Measurements from ENCODE around the gene RBM22. TPM values are rescaled to one million over a fixed set of nuclear protein-coding genes. Genes with fewer than 3 reads are reported as not detected.
A peak's percentile ranks its signal among the peaks of the same experiment; 100 is the strongest.

RBM22 gene
- total RNA-seq, 1 donor from 2014 or later = 65.8 TPM

GRCh38 chr5:150644514-150644913 is 56.3 kb downstream of the RBM22 start:
- peak overlapping the region; percentile 7 for H3K4me3 Mint-ChIP-seq
- no peaks in the 10 kb centered on the region for H3K9me3 Mint-ChIP-seq
- no peak for DNase-seq (ENCODE audit: extremely low spot score, unreplicated experiment)
- peak overlapping the region; percentile 69 for H3K27ac Mint-ChIP-seq
- peaks cover 54% of the 10 kb centered on the region for H3K4me1 Mint-ChIP-seq (ENCODE audit: unreplicated experiment)
- TF ChIP-seq CTCF (conservative IDR thresholded peaks at IDR 0.05) = no peak
- no peaks in the 10 kb centered on the region for H3K36me3 Mint-ChIP-seq
- H3K27me3 Mint-ChIP-seq = no peaks in the 10 kb centered on the region

- H3K36me3 Mint-ChIP-seq = no peaks in the 10 kb centered on the region
- no peaks in the 10 kb centered on the region for H3K9me3 Mint-ChIP-seq
- DNase-seq (ENCODE audit: extremely low spot score, unreplicated experiment) = no peak
- H3K27me3 Mint-ChIP-seq = no peaks in the 10 kb centered on the region
- TF ChIP-seq CTCF (conservative IDR thresholded peaks at IDR 0.05) = no peak
- peak overlapping the region; percentile 7 for H3K4me3 Mint-ChIP-seq
- peak overlapping the region; percentile 69 for H3K27ac Mint-ChIP-seq
- H3K4me1 Mint-ChIP-seq (ENCODE audit: unreplicated experiment) = peaks cover 58% of the 10 kb centered on the region
These were observed 56.8 kb downstream of the RBM22 start for GRCh38 chr5:150644058-150644457.

- no peak for DNase-seq (ENCODE audit: extremely low spot score, unreplicated experiment)
- H3K27ac Mint-ChIP-seq = no peak overlapping the region
- peaks cover 63% of the 10 kb centered on the region for H3K4me1 Mint-ChIP-seq (ENCODE audit: unreplicated experiment)
- no peak overlapping the region for H3K4me3 Mint-ChIP-seq
- no peak for TF ChIP-seq CTCF (conservative IDR thresholded peaks at IDR 0.05)
- H3K9me3 Mint-ChIP-seq = no peaks in the 10 kb centered on the region
- no peaks in the 10 kb centered on the region for H3K36me3 Mint-ChIP-seq
- H3K27me3 Mint-ChIP-seq = no peaks in the 10 kb centered on the region
These were observed 57.7 kb downstream of the RBM22 start for GRCh38 chr5:150642991-150643710.

DNA sequence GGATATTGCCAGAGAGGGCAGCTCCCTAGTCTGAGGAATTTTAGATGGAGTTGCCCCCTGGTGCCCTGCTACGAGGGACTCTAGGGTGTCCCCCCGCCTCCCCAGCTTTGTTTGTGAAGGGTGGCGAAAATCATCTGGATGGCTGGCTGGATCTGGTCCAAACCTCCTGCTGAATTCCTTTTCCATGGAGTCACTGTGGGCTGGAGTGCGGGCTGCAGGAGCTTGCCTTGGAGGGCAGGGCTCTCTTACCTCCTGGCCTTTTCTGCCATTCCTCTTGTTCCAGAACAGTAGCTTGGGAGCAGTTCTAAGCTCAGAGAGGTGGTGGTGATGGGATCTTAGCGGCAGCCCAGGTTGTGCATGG is 58.3 kb downstream of the RBM22 start:
- Mint-ChIP-seq H3K4me3 (no peak overlapping the region), H3K4me1 (ENCODE audit: unreplicated experiment) (peaks cover 67% of the 10 kb centered on the region), H3K36me3 (no peaks in the 10 kb centered on the region), H3K27me3 (no peaks in the 10 kb centered on the region), H3K9me3 (no peaks in the 10 kb centered on the region), H3K27ac (no peak overlapping the region)
- TF ChIP-seq CTCF (conservative IDR thresholded peaks at IDR 0.05) = no peak
- DNase-seq (ENCODE audit: extremely low spot score, unreplicated experiment) = no peak

- no peak for DNase-seq (ENCODE audit: extremely low spot score, unreplicated experiment)
- H3K36me3 Mint-ChIP-seq = no peaks in the 10 kb centered on the region
- no peak overlapping the region for H3K27ac Mint-ChIP-seq
- H3K4me1 Mint-ChIP-seq (ENCODE audit: unreplicated experiment) = peaks cover 70% of the 10 kb centered on the region
- TF ChIP-seq CTCF (conservative IDR thresholded peaks at IDR 0.05) = no peak
- H3K9me3 Mint-ChIP-seq = no peaks in the 10 kb centered on the region
- H3K4me3 Mint-ChIP-seq = no peak overlapping the region
- H3K27me3 Mint-ChIP-seq = no peaks in the 10 kb centered on the region
These were observed 58.9 kb downstream of the RBM22 start for GRCh38 chr5:150641824-150642566.
